SK-N-SH (cell line): ENCODE results near the gene DR1. TPM values are rescaled to one million over a fixed set of nuclear protein-coding genes. Genes with fewer than 3 reads are reported as not detected.

Experiments
- CTCF ChIA-PET: fragments of 300-600, 350-600 bp; formaldehyde crosslinking; extraction: SDS; loops from one replicate; lab custom pipeline; 2021; lab: Yijun Ruan, JAX
- POLR2A ChIA-PET: fragments of 350-600 bp; sonication (Branson Sonifier 250); formaldehyde crosslinking; extraction: SDS; loops from one replicate; lab custom pipeline; 2020; ENCODE audit warnings: antibody characterized with exemption, inconsistent platforms; lab: Yijun Ruan, JAX
- DNase-seq: peaks from one replicate; pipeline ENCODE4 v3.0.0; 2012
- H2AFZ ChIP-seq: fragments of 200-600 bp; sonication (generic); 2 replicates; pipeline ENCODE4 v1.8.1; 2016; ENCODE audit warnings: antibody characterized with exemption, mild to moderate bottlenecking, low read depth
- H3F3A ChIP-seq: fragments of 200-600 bp; sonication (generic); replicated peaks from 2 replicates; pipeline ENCODE3; 2016; ENCODE audit warnings: antibody characterized with exemption, mild to moderate bottlenecking; ENCODE audit not compliant: insufficient read depth
- H3K27ac ChIP-seq, 2 experiments: fragments of 200-500 bp in 1 of 2; fragments of 200-600 bp in 1 of 2; sonication (Bioruptor generic) in 1 of 2; sonication (generic), shearing (Covaris generic) in 1 of 2; 2 replicates each; pipeline versions ENCODE4 v1.5.1 to v1.6.1; 2014 to 2016; ENCODE audit warnings: low read depth in 2 of 2, inconsistent platforms in 1 of 2, low read length in 1 of 2, mild to moderate bottlenecking in 1 of 2, mixed read lengths in 1 of 2
- H3K27me3 ChIP-seq: fragments of 200-600 bp; sonication (generic), shearing (Covaris generic); 2 replicates; pipeline ENCODE4 v1.6.1; 2016; ENCODE audit warnings: mixed run types; ENCODE audit not compliant: insufficient read depth
- H3K36me3 ChIP-seq, 2 experiments: fragments of 200-500 bp in 1 of 2; fragments of 200-600 bp in 1 of 2; sonication (Bioruptor generic) in 1 of 2; sonication (generic) in 1 of 2; replicated peaks in 1 of 2; 2 replicates each; pipeline versions ENCODE3 to v1.5.1; 2014 to 2016; ENCODE audit warnings: low read length in 1 of 2, mild to moderate bottlenecking in 1 of 2; ENCODE audit not compliant: insufficient read depth in 2 of 2, control insufficient read depth in 1 of 2
- H3K4me1 ChIP-seq, 2 experiments: fragments of 200-500 bp in 1 of 2; fragments of 200-600 bp in 1 of 2; sonication (Bioruptor generic) in 1 of 2; sonication (generic), shearing (Covaris generic) in 1 of 2; 2 replicates each; pipeline versions ENCODE4 v1.5.1 to v1.6.1; 2014 to 2016; ENCODE audit warnings: low read depth in 1 of 2, low read length in 1 of 2, mixed run types in 1 of 2; ENCODE audit not compliant: insufficient read depth in 2 of 2, control insufficient read depth in 1 of 2
- H3K4me2 ChIP-seq: fragments of 200-600 bp; sonication (generic), shearing (Covaris generic); 2 replicates; pipeline ENCODE4 v1.6.1; 2017; ENCODE audit warnings: mixed run types
- H3K4me3 ChIP-seq, 2 experiments: fragments of 200-500 bp in 1 of 2; fragments of 200-600 bp in 1 of 2; sonication (Bioruptor generic) in 1 of 2; sonication (generic), shearing (Covaris generic) in 1 of 2; 2 replicates each; pipeline versions ENCODE4 v1.5.1 to v1.8.1; 2014 to 2016; ENCODE audit warnings: low read depth in 2 of 2, inconsistent platforms in 1 of 2, low read length in 1 of 2, mild to moderate bottlenecking in 1 of 2, mixed read lengths in 1 of 2, moderate library complexity in 1 of 2
- H3K79me2 ChIP-seq: fragments of 200-600 bp; sonication (generic); 2 replicates; pipeline ENCODE4 v1.8.1; 2017; ENCODE audit warnings: mild to moderate bottlenecking; ENCODE audit not compliant: insufficient read depth
- H3K9ac ChIP-seq: fragments of 200-600 bp; sonication (generic); 2 replicates; pipeline ENCODE4 v1.6.1; 2017; ENCODE audit warnings: mixed run types
- H3K9me2 ChIP-seq: fragments of 200-600 bp; sonication (generic); 2 replicates; pipeline ENCODE4 v1.6.1; 2017; ENCODE audit warnings: mixed run types
- H3K9me3 ChIP-seq: fragments of 200-600 bp; sonication (generic); 2 replicates; pipeline ENCODE4 v1.6.1; 2017; ENCODE audit warnings: mixed run types, mild to moderate bottlenecking, moderate library complexity
- H4K20me1 ChIP-seq: fragments of 200-600 bp; sonication (generic); 2 replicates; pipeline ENCODE4 v1.6.1; 2017; ENCODE audit warnings: mild to moderate bottlenecking, mixed run types; ENCODE audit not compliant: insufficient read depth
- CHD2 ChIP-seq: fragments of 150-350 bp; IDR thresholded peaks from 2 replicates; pipeline ENCODE4 v1.6.1; 2018; ENCODE audit warnings: low read length; ENCODE audit not compliant: partially characterized antibody
- EP300 ChIP-seq, 2 experiments: IDR thresholded peaks; 2 replicates each; pipeline versions ENCODE4 v1.4.0 to v1.6.1; 2012; ENCODE audit warnings: borderline replicate concordance in 1 of 2, low read depth in 1 of 2, low read length in 1 of 2
- GATA2 ChIP-seq: sonication (generic); formaldehyde crosslinking; IDR thresholded peaks from 2 replicates; pipeline ENCODE4 v1.5.0; 2020; ENCODE audit warnings: mild to moderate bottlenecking, missing genetic modification reagents
- JUND ChIP-seq: IDR thresholded peaks from 2 replicates; pipeline ENCODE4 v1.4.0; 2012
- PBX3 ChIP-seq: IDR thresholded peaks from 2 replicates; pipeline ENCODE4; 2012
- POLR2AphosphoS5 ChIP-seq: IDR thresholded peaks from 2 replicates; pipeline ENCODE4 v1.6.1; 2012; ENCODE audit warnings: low read depth, low read length
- RAD21 ChIP-seq: IDR thresholded peaks from 2 replicates; pipeline ENCODE4 v1.6.1; 2012; ENCODE audit warnings: mild to moderate bottlenecking, low read length
- RCOR1 ChIP-seq: fragments of 150-350 bp; IDR thresholded peaks from 2 replicates; pipeline ENCODE4 v1.6.1; 2017; ENCODE audit warnings: antibody characterized with exemption, low read length
- REST ChIP-seq: IDR thresholded peaks from 2 replicates; pipeline ENCODE4 v1.6.1; 2012; ENCODE audit warnings: mild to moderate bottlenecking, low read depth, low read length, moderate library complexity
- RFX5 ChIP-seq: IDR thresholded peaks from 2 replicates; pipeline ENCODE4 v1.6.1; 2012; ENCODE audit warnings: mild to moderate bottlenecking, improper control_type of control experiment, low read length
- SIN3A ChIP-seq: IDR thresholded peaks from 2 replicates; pipeline ENCODE4 v1.6.1; 2012; ENCODE audit warnings: low read depth, mild to moderate bottlenecking, low read length, moderate library complexity, borderline replicate concordance
- TEAD4 ChIP-seq: IDR thresholded peaks from 2 replicates; pipeline ENCODE4 v1.4.0; 2012; ENCODE audit warnings: mild to moderate bottlenecking, borderline replicate concordance; ENCODE audit not compliant: insufficient read depth
- USF1 ChIP-seq: IDR thresholded peaks from 2 replicates; pipeline ENCODE4 v1.4.0; 2012; ENCODE audit warnings: low read depth, borderline replicate concordance
- USF2 ChIP-seq: fragments of 150-350 bp; IDR thresholded peaks from 2 replicates; pipeline ENCODE4 v1.6.1; 2017; ENCODE audit warnings: antibody characterized with exemption, low read length, low read depth, borderline replicate concordance
- WGBS: methylation state at CpG from one replicate; pipeline ENCODE4 v1.1.6; 2017; ENCODE audit warnings: low lambda C conversion rate; 5-methylcytosine and 5-hydroxymethylcytosine counted together
- polyA plus RNA-seq, 3 experiments: library from polyadenylated mRNA; depleted of rRNA; stranded (reverse); fragments of >200 nt; gene quantifications; 2 replicates each; pipeline ENCODE4 v1.2.3, GENCODE V29; 2012

The DR1 gene
- polyA plus RNA-seq, 1 of the 3 experiments (the other 2 are of a cell fraction), result 12.8 TPM

GRCh38 chr1:93330617-93331016 is 15.1 kb upstream of the DR1 start:
- no peak overlapping the region for H3K27ac ChIP-seq
- no peaks in the 10 kb centered on the region for H3K27me3 ChIP-seq
- H3K36me3 ChIP-seq, result no peaks in the 10 kb centered on the region
- no peak overlapping the region for H3K9ac ChIP-seq
- no peaks in the 10 kb centered on the region for H3K79me2 ChIP-seq
- TF ChIP-seq SIN3A (no peak), RFX5 (no peak)
- TF ChIP-seq, all 33 proteins: peak for 0
- Histone ChIP-seq H3K4me3 (no peak overlapping the region), H3F3A (peaks cover 3% of the 10 kb centered on the region), H4K20me1 (no peaks in the 10 kb centered on the region), H3K4me2 (no peak overlapping the region), H3K9me2 (no peaks in the 10 kb centered on the region), H3K4me1 (peaks cover 0 to 8% of the 10 kb centered on the region in 2 experiments; a peak in 3 of 4 replicates), H3K9me3 (no peaks in the 10 kb centered on the region), H2AFZ (no peak overlapping the region)
- ChIA-PET CTCF (interaction anchor here (1.5 kb wide), 1 partner anchor 26 kb away, joined by 3 read pairs; no protein-coding TSS in a partner anchor), POLR2A (interaction anchor here (1.9 kb wide), 1 partner anchor 15 kb away, joined by 9 read pairs; the partner anchor contains the start of gene DR1)
- no peak for DNase-seq
- WGBS, result 98% methylated on average over 3 of the region's 3 CpGs

- Histone ChIP-seq H2AFZ (no peak overlapping the region), H3K4me1 (peaks cover 7 to 8% of the 10 kb centered on the region in 2 experiments; a peak in 3 of 4 replicates)
Observed at GRCh38 chr1:93331412-93331811, 14.3 kb upstream of the DR1 start.

GRCh38 chr1:93332368-93332767 is 13.3 kb upstream of the DR1 start:
- Histone ChIP-seq H3K79me2 (no peaks in the 10 kb centered on the region), H3K27ac (no peak overlapping the region), H3K9ac (no peak overlapping the region), H3K9me3 (no peaks in the 10 kb centered on the region), H3K4me2 (no peak overlapping the region), H3K36me3 (no peaks in the 10 kb centered on the region), H3F3A (peaks cover 9% of the 10 kb centered on the region), H3K27me3 (no peaks in the 10 kb centered on the region), H3K4me1 (peaks cover 8 to 14% of the 10 kb centered on the region in 2 experiments; a peak in 3 of 4 replicates), H4K20me1 (no peaks in the 10 kb centered on the region), H3K4me3 (no peak overlapping the region), H3K9me2 (no peaks in the 10 kb centered on the region), H2AFZ (no peak overlapping the region)
- no peak for DNase-seq
- ChIA-PET POLR2A (no interaction called here), CTCF (interaction anchor here (1.2 kb wide), 1 partner anchor 28 kb away, joined by 8 read pairs; no protein-coding TSS in a partner anchor)
- 91% methylated on average over 1 of the region's 1 CpG for WGBS
- no peak for TF ChIP-seq RCOR1
- TF ChIP-seq TEAD4, result no peak
- no peak for TF ChIP-seq PBX3
- no peak for TF ChIP-seq REST
- no peak for TF ChIP-seq CHD2
- no peak for TF ChIP-seq POLR2AphosphoS5

More at GRCh38 chr1:93331412-93331811, 14.3 kb upstream of the DR1 start:
- Histone ChIP-seq H3K9me3 (no peaks in the 10 kb centered on the region), H3K79me2 (no peaks in the 10 kb centered on the region), H3K27ac (no peak overlapping the region), H4K20me1 (no peaks in the 10 kb centered on the region), H3K9me2 (no peaks in the 10 kb centered on the region), H3K9ac (no peak overlapping the region), H3F3A (peaks cover 8% of the 10 kb centered on the region), H3K4me2 (no peak overlapping the region), H3K4me3 (no peak overlapping the region), H3K27me3 (no peaks in the 10 kb centered on the region), H3K36me3 (no peaks in the 10 kb centered on the region)
- WGBS, result 91% methylated on average over 2 of the region's 2 CpGs
- no peak for TF ChIP-seq GATA2 (CRISPR knock-in tag)
- TF ChIP-seq JUND, result no peak
- no peak for TF ChIP-seq USF2
- TF ChIP-seq RAD21, result no peak
- TF ChIP-seq EP300 (IDR thresholded peaks at IDR 0.05; ENCODE audit: borderline replicate concordance in 1 of 2, low read depth in 1 of 2, low read length in 1 of 2), result no peak
- no peak for TF ChIP-seq POLR2AphosphoS5
- TF ChIP-seq USF1, result no peak
- no peak for DNase-seq
- ChIA-PET CTCF (interaction anchor here (1.2 kb wide), 1 partner anchor 27 kb away, joined by 8 read pairs; no protein-coding TSS in a partner anchor), POLR2A (no interaction called here)
